Measurements from ENCODE around the gene GHR. TPM values are rescaled to one million over a fixed set of nuclear protein-coding genes. Genes with fewer than 3 reads are reported as not detected.

The GHR gene
- polyA plus RNA-seq, 1 donor (not counting 4 experiments of a cell fraction or from before 2014, with no cell fraction given) = 1.8 TPM

DNA sequence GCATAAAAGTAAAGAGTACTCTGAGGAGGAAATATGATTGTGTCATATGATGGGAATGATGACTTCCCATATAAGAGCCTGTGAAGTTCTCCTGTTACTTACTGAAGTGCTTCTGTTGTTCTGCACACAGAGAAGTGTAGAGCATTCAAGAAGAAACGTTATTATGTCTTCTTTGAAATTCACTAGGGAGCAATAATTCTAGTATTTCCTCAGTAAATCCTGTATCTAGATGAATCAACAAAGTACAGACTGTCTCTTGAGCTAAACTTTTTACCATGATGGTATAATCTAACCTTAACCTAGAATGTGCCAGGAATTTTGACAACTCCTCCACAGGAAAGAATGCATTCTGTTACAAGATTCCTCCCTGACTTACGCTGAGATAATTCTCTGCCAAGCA lies 18.9 kb upstream of the GHR start:
- H3K27ac ChIP-seq (ENCODE audit: control insufficient read depth, insufficient read depth, low read length) = no peak overlapping the region
- H3K36me3 ChIP-seq (ENCODE audit: control insufficient read depth in 2 of 2, extremely low read depth in 1 of 2, insufficient read depth in 2 of 2, low read length in 2 of 2) = no peaks in the 10 kb centered on the region
- no peak overlapping the region for H2AFZ ChIP-seq (ENCODE audit: control insufficient read depth, low read length)
- H3K4me2 ChIP-seq (ENCODE audit: control insufficient read depth, extremely low read depth, insufficient read depth, low read depth, low read length) = no peak overlapping the region
- no peaks in the 10 kb centered on the region for H3K79me2 ChIP-seq (ENCODE audit: control insufficient read depth, insufficient read depth, low read length)
- no peak overlapping the region for H3K9ac ChIP-seq (ENCODE audit: control insufficient read depth, extremely low read depth, insufficient read depth, low read length)
- DNase-seq (ENCODE audit: low read depth, low spot score) (no peak), FAIRE-seq (no peak)
- dilution Hi-C loops (cut with MboI; ENCODE audit: extremely low pct_ligation_motif_present, low sequenced_read_pairs) = no loop called here
- H3K27me3 ChIP-seq (ENCODE audit: control insufficient read depth, extremely low read depth, insufficient read depth, low read length) = no peaks in the 10 kb centered on the region
- H4K20me1 ChIP-seq (ENCODE audit: control insufficient read depth, extremely low read depth, insufficient read depth, low read length) = no peaks in the 10 kb centered on the region
- H3K4me3 ChIP-seq (ENCODE audit: control insufficient read depth in 2 of 3, extremely low read depth in 1 of 3, insufficient read depth in 2 of 3, low read depth in 1 of 3, low read length in 3 of 3) = no peak overlapping the region
- no peaks in the 10 kb centered on the region for H3K9me1 ChIP-seq (ENCODE audit: control insufficient read depth, extremely low read depth, insufficient read depth, low read length)
- H3K4me1 ChIP-seq (ENCODE audit: control insufficient read depth, extremely low read depth, insufficient read depth, low read length) = peaks cover 3% of the 10 kb centered on the region
- TF ChIP-seq EZH2 (IDR thresholded peaks at IDR 0.05; ENCODE audit: low read length) (no peak), CTCF (optimal IDR thresholded peaks at IDR 0.05 in 1 of 3, IDR thresholded peaks at IDR 0.05 in 1 of 3, conservative IDR thresholded peaks at IDR 0.05 in 1 of 3; ENCODE audit: extremely low read depth in 1 of 3, insufficient read depth in 2 of 3, low read length in 3 of 3) (no peak)
- H3K9me3 ChIP-seq (ENCODE audit: control insufficient read depth, low read depth, low read length) = no peaks in the 10 kb centered on the region

- dilution Hi-C loops (cut with MboI; ENCODE audit: extremely low pct_ligation_motif_present, low sequenced_read_pairs) = no loop called here
- no peak for TF ChIP-seq CTCF (optimal IDR thresholded peaks at IDR 0.05 in 1 of 3, IDR thresholded peaks at IDR 0.05 in 1 of 3, conservative IDR thresholded peaks at IDR 0.05 in 1 of 3; ENCODE audit: extremely low read depth in 1 of 3, insufficient read depth in 2 of 3, low read length in 3 of 3)
- TF ChIP-seq EZH2 (IDR thresholded peaks at IDR 0.05; ENCODE audit: low read length) = no peak
- DNase-seq (ENCODE audit: low read depth, low spot score) (no peak), FAIRE-seq (no peak)
- Histone ChIP-seq H3K4me1 (ENCODE audit: control insufficient read depth, extremely low read depth, insufficient read depth, low read length) (peaks cover 5% of the 10 kb centered on the region), H3K9ac (ENCODE audit: control insufficient read depth, extremely low read depth, insufficient read depth, low read length) (no peak overlapping the region), H3K36me3 (ENCODE audit: control insufficient read depth in 2 of 2, extremely low read depth in 1 of 2, insufficient read depth in 2 of 2, low read length in 2 of 2) (no peaks in the 10 kb centered on the region), H3K9me1 (ENCODE audit: control insufficient read depth, extremely low read depth, insufficient read depth, low read length) (no peaks in the 10 kb centered on the region), H3K27me3 (ENCODE audit: control insufficient read depth, extremely low read depth, insufficient read depth, low read length) (no peaks in the 10 kb centered on the region), H3K4me2 (ENCODE audit: control insufficient read depth, extremely low read depth, insufficient read depth, low read depth, low read length) (no peak overlapping the region), H4K20me1 (ENCODE audit: control insufficient read depth, extremely low read depth, insufficient read depth, low read length) (no peaks in the 10 kb centered on the region), H3K4me3 (ENCODE audit: control insufficient read depth in 2 of 3, extremely low read depth in 1 of 3, insufficient read depth in 2 of 3, low read depth in 1 of 3, low read length in 3 of 3) (no peak overlapping the region), H2AFZ (ENCODE audit: control insufficient read depth, low read length) (no peak overlapping the region), H3K9me3 (ENCODE audit: control insufficient read depth, low read depth, low read length) (no peaks in the 10 kb centered on the region), H3K27ac (ENCODE audit: control insufficient read depth, insufficient read depth, low read length) (no peak overlapping the region), H3K79me2 (ENCODE audit: control insufficient read depth, insufficient read depth, low read length) (no peaks in the 10 kb centered on the region)
Measured at GRCh38 chr5:42419294-42419693, 3.9 kb upstream of the GHR start.
